WERI-Rb-1 (cell line): Measurements from ENCODE around the gene EPB41.

Source experiments
- DNase-seq: peaks from one replicate; pipeline ENCODE4 v3.0.0-alpha.2; 2020
- H3K27ac ChIP-seq: fragments of 250-450 bp; sonication (Bioruptor Pico); 2 replicates; pipeline ENCODE4 v1.5.1; 2020; ENCODE audit warnings: mild to moderate bottlenecking, moderate library complexity
- H3K27me3 ChIP-seq: fragments of 250-450 bp; sonication (Bioruptor Pico); 2 replicates; pipeline ENCODE4 v1.5.1; 2021; ENCODE audit warnings: mild to moderate bottlenecking, low read depth, moderate library complexity; ENCODE audit not compliant: insufficient read depth, severe bottlenecking
- H3K36me3 ChIP-seq: fragments of 250-450 bp; sonication (Bioruptor Pico); 2 replicates; pipeline ENCODE4 v1.5.1; 2020; ENCODE audit warnings: mild to moderate bottlenecking, moderate library complexity
- H3K4me3 ChIP-seq: 2 replicates; pipeline ENCODE4 v1.5.1; 2011; ENCODE audit warnings: low read depth, mild to moderate bottlenecking, control low read depth, low read length
- H3K9me3 ChIP-seq: fragments of 250-450 bp; sonication (Bioruptor Pico); 2 replicates; pipeline ENCODE4 v1.5.1; 2021; ENCODE audit warnings: mild to moderate bottlenecking, moderate library complexity; ENCODE audit not compliant: severe bottlenecking
- CTCF ChIP-seq: IDR thresholded peaks from 2 replicates; pipeline ENCODE4 v1.5.1; 2011; ENCODE audit warnings: low read depth, mild to moderate bottlenecking, control low read depth, inconsistent platforms, low read length

Gene EPB41

GRCh38 chr1:29133861-29134694 lies 219.7 kb downstream of the EPB41 start:
- Histone ChIP-seq H3K27ac (no peak overlapping the region), H3K4me3 (no peak overlapping the region), H3K36me3 (no peaks in the 10 kb centered on the region), H3K27me3 (no peaks in the 10 kb centered on the region), H3K9me3 (no peaks in the 10 kb centered on the region)
- no peak for TF ChIP-seq CTCF
- DNase-seq, result no peak

- Histone ChIP-seq H3K27ac (no peak overlapping the region), H3K36me3 (no peaks in the 10 kb centered on the region), H3K4me3 (no peak overlapping the region), H3K27me3 (no peaks in the 10 kb centered on the region), H3K9me3 (no peaks in the 10 kb centered on the region)
- no peak for DNase-seq
- no peak for TF ChIP-seq CTCF
These were observed 220.3 kb downstream of the EPB41 start for GRCh38 chr1:29134695-29135028.

DNA sequence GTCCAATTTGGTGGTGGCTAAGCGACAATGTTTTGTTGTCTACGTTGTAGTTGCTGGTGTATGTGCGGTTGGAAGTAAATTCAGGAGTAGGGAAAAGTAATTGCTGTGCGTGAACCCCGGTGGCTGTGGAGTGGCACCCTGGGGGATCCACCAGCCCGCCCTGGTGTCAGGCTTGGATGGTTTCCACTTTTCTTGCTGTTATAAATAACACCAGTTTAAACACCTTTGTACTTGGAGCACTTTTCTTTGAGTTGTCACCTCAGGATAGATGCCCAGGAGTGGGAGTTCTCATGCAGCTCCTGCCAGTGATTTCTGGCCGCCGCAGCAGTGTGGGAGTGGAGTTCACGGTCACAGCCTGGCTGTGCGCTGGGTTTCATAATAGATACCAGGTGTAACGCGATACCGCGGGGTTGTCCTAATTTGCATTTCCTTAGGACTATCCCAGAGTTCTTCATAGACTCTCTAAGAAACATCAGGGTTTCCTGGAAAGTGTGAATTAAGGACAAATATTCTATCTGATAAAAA lies 222.1 kb downstream of the EPB41 start:
- Histone ChIP-seq H3K27ac (no peak overlapping the region), H3K27me3 (no peaks in the 10 kb centered on the region), H3K4me3 (no peak overlapping the region), H3K9me3 (no peaks in the 10 kb centered on the region), H3K36me3 (no peaks in the 10 kb centered on the region)
- no peak for TF ChIP-seq CTCF
- DNase-seq, result no peak

DNA sequence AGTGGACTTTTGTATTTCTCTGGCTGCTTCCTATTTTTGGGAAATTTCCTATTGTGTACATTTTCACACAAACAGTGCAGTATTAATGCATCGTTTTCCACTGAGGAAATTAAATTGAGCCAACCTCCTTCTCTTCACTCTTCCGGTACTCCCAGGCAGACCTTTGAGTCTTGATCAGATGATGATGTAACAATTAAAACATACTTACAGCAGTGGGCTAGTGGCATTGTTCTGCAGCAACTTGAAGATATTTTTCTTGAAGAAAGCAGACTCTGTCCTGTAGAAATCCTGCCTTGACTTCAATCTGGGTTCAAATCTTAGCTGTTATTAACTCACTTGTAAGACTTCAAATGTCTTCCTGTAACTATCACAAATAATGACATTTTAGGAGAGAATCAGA lies 228.3 kb downstream of the EPB41 start:
- no peak for DNase-seq
- no peak for TF ChIP-seq CTCF
- peaks cover 32% of the 10 kb centered on the region for H3K36me3 ChIP-seq
- no peak overlapping the region for H3K27ac ChIP-seq
- no peak overlapping the region for H3K4me3 ChIP-seq
- H3K9me3 ChIP-seq, result no peaks in the 10 kb centered on the region
- no peaks in the 10 kb centered on the region for H3K27me3 ChIP-seq

DNA sequence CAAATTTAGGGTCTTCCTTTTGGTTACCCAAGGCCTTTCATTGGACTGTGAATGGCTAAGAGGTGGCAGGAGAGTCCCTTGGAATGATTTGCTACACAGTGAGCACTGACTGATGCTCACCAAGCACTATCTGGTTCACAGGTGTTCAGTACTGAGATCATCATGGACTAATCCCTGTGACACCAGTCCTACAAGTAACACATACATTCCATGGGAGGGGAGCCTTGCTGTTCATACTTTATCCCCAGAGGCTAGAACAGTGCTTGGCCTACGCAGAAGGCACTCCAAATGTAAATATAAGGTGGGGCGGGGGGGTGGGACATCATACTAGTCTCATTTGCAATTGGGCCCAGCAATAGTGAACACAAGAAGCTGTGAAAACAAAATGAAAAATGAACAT lies 229.8 kb downstream of the EPB41 start:
- Histone ChIP-seq H3K27me3 (no peaks in the 10 kb centered on the region), H3K36me3 (peaks cover 47% of the 10 kb centered on the region), H3K27ac (no peak overlapping the region), H3K4me3 (no peak overlapping the region), H3K9me3 (no peaks in the 10 kb centered on the region)
- TF ChIP-seq CTCF, result no peak
- DNase-seq, result no peak
